HEK293T (cell line): ENCODE measurements around the gene CLMN.

Source experiments
- CTCF ChIA-PET: fragments of 350-600 bp; formaldehyde crosslinking; extraction: SDS; loops from one replicate; lab custom pipeline; 2021; ENCODE audit warnings: antibody characterized with exemption, inconsistent platforms; lab: Yijun Ruan, JAX
- POLR2A ChIA-PET: fragments of 350-600 bp; formaldehyde crosslinking; extraction: SDS; loops from one replicate; lab custom pipeline; 2020; ENCODE audit warnings: antibody characterized with exemption, inconsistent platforms; lab: Yijun Ruan, JAX
- DNase-seq: peaks from one replicate; pipeline ENCODE4 v3.0.0; 2012; ENCODE audit warnings: mixed read lengths; ENCODE audit errors: extremely low spot score
- ARNT ChIP-seq: fragments of 450-650 bp; IDR thresholded peaks from 2 replicates; pipeline ENCODE4 v1.6.1; 2017; ENCODE audit warnings: mild to moderate bottlenecking
- BHLHE40 ChIP-seq: fragments of 450-650 bp; IDR thresholded peaks from 2 replicates; pipeline ENCODE4 v1.6.1; 2016; ENCODE audit warnings: mild to moderate bottlenecking, moderate library complexity, borderline replicate concordance
- CTBP1 ChIP-seq: fragments of 450-650 bp; IDR thresholded peaks from 2 replicates; pipeline ENCODE4 v1.6.1; 2016; ENCODE audit warnings: borderline replicate concordance
- ELF4 ChIP-seq: fragments of 450-650 bp; IDR thresholded peaks from 2 replicates; pipeline ENCODE4 v1.6.1; 2017; ENCODE audit warnings: antibody characterized with exemption
- FOXA1 ChIP-seq: fragments of 450-650 bp; IDR thresholded peaks from 2 replicates; pipeline ENCODE4 v1.6.1; 2016; ENCODE audit warnings: mild to moderate bottlenecking
- FOXK2 ChIP-seq: fragments of 450-650 bp; IDR thresholded peaks from 2 replicates; pipeline ENCODE4 v1.6.1; 2016; ENCODE audit warnings: mild to moderate bottlenecking
- FOXM1 ChIP-seq: fragments of 450-650 bp; IDR thresholded peaks from 2 replicates; pipeline ENCODE4 v1.6.1; 2017; ENCODE audit warnings: mild to moderate bottlenecking, borderline replicate concordance
- HDGF ChIP-seq: fragments of 450-650 bp; IDR thresholded peaks from 2 replicates; pipeline ENCODE4 v1.6.1; 2017; ENCODE audit warnings: antibody characterized with exemption, borderline replicate concordance
- L3MBTL2 ChIP-seq: fragments of 450-650 bp; conservative IDR thresholded peaks from 2 replicates; pipeline ENCODE4 v1.6.1; 2016; ENCODE audit warnings: mild to moderate bottlenecking
- LEF1 ChIP-seq: fragments of 450-650 bp; IDR thresholded peaks from 2 replicates; pipeline ENCODE4 v1.6.1; 2017; ENCODE audit warnings: mild to moderate bottlenecking, borderline replicate concordance
- NFRKB ChIP-seq: fragments of 450-650 bp; IDR thresholded peaks from 2 replicates; pipeline ENCODE4 v1.6.1; 2016; ENCODE audit warnings: mild to moderate bottlenecking, moderate library complexity
- SP1 ChIP-seq: fragments of 450-650 bp; IDR thresholded peaks from 2 replicates; pipeline ENCODE4 v1.6.1; 2017
- SUZ12 ChIP-seq: fragments of 450-650 bp; IDR thresholded peaks from 2 replicates; pipeline ENCODE4 v1.6.1; 2016; ENCODE audit warnings: mild to moderate bottlenecking
- TARDBP ChIP-seq: fragments of 450-650 bp; IDR thresholded peaks from 2 replicates; pipeline ENCODE4 v1.6.1; 2016
- ZNF384 ChIP-seq: fragments of 450-650 bp; IDR thresholded peaks from 2 replicates; pipeline ENCODE4 v1.6.1; 2016
- TF ChIP-seq, protein P1 (sequence below): fragments of 450-650 bp; IDR thresholded peaks from 2 replicates; pipeline ENCODE4 v1.6.1; 2016

CLMN gene

DNA sequence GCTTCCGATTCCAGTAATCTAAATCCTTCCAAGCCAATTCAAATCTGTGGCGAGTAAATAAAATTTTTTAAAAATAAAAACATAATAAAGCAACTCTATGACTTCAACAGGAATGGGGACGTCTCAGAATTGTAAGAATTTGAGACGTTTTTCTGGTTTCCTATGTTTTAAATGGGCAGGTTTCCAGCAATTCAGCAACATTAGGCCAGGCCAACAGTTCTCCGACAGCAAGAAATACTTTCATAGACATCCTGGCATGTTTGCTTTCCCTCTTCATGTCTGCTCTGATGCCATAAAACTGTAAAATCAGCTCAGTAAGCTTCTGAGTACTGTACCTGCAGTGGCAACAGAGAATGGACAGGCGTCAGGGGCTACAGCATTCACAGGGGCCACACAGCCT lies 126.6 kb downstream of the CLMN start:
- no peak for DNase-seq
- CTCF ChIA-PET = no interaction called here
- no peak for TF ChIP-seq ZNF384
- no peak for TF ChIP-seq FOXK2
- TF ChIP-seq L3MBTL2 = no peak
- no peak for TF ChIP-seq FOXA1
- no peak for TF ChIP-seq BHLHE40
- TF ChIP-seq FOXM1 = no peak
- no peak for TF ChIP-seq CTBP1
- TF ChIP-seq ELF4 = no peak
- no peak for TF ChIP-seq TARDBP
- TF ChIP-seq ARNT = no peak
- TF ChIP-seq HDGF = no peak
- TF ChIP-seq NFRKB = no peak
- TF ChIP-seq SP1 = no peak
- TF ChIP-seq LEF1 = no peak
- TF ChIP-seq, protein P1, sequence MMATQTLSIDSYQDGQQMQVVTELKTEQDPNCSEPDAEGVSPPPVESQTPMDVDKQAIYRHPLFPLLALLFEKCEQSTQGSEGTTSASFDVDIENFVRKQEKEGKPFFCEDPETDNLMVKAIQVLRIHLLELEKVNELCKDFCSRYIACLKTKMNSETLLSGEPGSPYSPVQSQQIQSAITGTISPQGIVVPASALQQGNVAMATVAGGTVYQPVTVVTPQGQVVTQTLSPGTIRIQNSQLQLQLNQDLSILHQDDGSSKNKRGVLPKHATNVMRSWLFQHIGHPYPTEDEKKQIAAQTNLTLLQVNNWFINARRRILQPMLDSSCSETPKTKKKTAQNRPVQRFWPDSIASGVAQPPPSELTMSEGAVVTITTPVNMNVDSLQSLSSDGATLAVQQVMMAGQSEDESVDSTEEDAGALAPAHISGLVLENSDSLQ = no peak
- TF ChIP-seq SUZ12 = no peak
- POLR2A ChIA-PET = no interaction called here

DNA sequence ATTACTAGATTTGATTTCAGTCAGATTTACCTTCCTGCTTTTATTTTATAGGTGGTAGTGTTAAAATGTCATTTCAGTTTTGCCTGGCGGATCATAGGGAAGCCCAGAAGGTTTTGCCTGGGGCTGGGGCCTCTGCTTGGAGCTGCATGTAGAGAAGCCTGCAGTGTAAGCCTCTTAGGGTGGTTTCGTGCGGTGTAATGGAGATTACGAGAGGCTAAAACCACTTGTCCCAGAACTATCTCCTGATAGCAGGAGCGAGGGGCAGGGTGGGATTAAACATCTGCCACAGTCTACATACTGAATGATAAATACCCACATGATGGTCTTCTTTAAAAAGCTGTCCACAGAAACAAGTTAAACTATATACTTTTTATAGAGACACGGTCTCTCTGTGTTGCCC lies 127.4 kb downstream of the CLMN start:
- TF ChIP-seq FOXM1 (no peak), SUZ12 (no peak), CTBP1 (no peak), HDGF (no peak), BHLHE40 (no peak), ELF4 (no peak), LEF1 (no peak), NFRKB (no peak), TARDBP (no peak), ZNF384 (no peak), SP1 (no peak)
- ChIA-PET CTCF (no interaction called here), POLR2A (no interaction called here)
- DNase-seq = no peak

DNA sequence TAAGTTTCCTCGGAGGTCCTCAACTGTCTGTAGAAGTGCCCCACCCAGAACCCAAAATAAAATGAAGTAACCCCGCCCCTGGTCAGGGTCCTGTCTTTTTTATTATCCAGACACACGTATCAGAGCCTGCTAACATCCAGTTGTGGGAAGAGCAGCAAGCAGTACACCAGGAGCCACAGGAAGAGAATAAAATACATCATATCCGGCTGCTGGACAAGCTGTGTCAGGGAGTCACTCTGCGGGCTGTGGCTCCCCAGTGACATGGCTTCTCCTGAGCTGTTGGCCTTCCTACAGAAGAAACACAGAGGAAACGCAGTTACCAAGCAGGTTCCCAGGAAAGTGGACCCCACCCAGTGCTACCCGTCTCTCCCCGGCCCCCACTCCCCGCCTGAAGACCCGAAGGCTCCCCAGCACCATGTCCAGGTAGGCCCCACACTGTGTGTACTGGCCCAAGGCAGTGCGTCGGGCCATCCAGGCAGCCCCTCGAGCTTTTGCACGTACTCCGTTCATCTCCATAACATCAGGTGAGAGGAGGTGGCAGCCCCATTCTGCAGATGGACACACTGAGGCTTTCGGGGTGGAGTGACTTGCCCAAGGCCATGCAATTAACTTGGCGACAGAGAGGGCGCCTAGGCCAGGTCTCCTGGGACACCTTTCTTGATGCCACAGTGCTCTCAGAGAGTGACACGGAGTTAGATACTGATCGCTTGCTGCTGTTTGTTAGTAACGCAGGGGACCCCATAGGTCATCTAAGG lies 128.1 kb downstream of the CLMN start:
- no peak for DNase-seq
- TF ChIP-seq L3MBTL2 (no peak), NFRKB (no peak), FOXK2 (no peak), SUZ12 (no peak), TARDBP (no peak), ARNT (no peak), ZNF384 (no peak), LEF1 (no peak), BHLHE40 (no peak), FOXA1 (no peak), CTBP1 (no peak), HDGF (no peak), ELF4 (no peak)
- ChIA-PET POLR2A (no interaction called here), CTCF (no interaction called here)

DNA sequence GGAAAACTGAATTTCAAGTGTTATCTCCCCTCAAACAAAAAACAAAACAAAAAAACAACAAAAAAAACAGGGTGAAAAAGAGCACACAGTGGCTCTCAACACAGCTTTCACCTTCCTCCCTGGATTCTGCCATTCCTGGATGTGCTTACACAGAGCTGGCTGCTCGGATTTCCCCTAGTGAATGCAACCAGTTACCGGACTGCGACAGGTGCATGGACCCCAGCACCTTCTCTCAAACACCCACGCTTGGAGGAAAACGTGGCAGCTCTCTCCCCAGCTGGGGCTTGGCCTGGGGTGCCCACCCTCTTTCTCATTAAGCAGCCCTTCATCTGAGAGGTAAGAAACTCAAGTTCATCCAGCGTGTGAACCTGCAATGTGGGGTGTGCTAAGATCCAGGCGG lies 128.9 kb downstream of the CLMN start:
- no peak for DNase-seq
- no peak for TF ChIP-seq L3MBTL2
- no peak for TF ChIP-seq ZNF384
- TF ChIP-seq ELF4 = no peak
- no peak for TF ChIP-seq ARNT
- no peak for TF ChIP-seq BHLHE40
- no peak for TF ChIP-seq NFRKB
- TF ChIP-seq TARDBP = no peak
- TF ChIP-seq SP1 = no peak
- TF ChIP-seq HDGF = no peak
- no peak for TF ChIP-seq FOXA1
- no peak for TF ChIP-seq CTBP1
- TF ChIP-seq FOXK2 = no peak
- no peak for TF ChIP-seq SUZ12
- CTCF ChIA-PET = no interaction called here
- POLR2A ChIA-PET = no interaction called here

DNA sequence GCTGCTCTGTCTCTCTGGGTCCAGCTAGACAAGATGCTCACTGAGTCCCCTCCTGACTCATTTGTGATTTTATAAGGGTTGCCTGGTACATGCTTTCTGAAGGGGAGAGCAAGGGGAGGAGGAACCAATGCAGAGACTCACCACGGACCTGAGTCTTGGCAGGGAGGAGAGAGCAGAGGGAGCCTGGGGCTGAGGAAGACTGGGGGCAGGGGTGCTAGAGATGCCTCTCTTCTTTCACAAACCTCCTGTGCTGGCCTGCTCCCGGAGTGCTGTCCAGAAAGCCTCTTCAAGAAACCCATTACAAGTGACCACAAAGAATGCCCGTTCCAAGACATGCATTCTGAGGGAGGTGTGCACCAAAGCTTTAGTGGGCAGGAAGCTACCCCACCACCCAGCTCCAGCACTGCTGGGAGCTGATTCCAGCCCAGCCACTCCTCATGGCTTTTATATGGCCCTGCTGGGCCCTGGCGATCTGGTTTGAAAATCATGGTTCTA lies 129.3 kb downstream of the CLMN start:
- no peak for TF ChIP-seq CTBP1
- TF ChIP-seq, protein P1 = no peak
- TF ChIP-seq FOXM1 = no peak
- TF ChIP-seq L3MBTL2 = no peak
- TF ChIP-seq HDGF = no peak
- TF ChIP-seq FOXA1 = no peak
- no peak for TF ChIP-seq TARDBP
- TF ChIP-seq BHLHE40 = no peak
- POLR2A ChIA-PET = no interaction called here
- DNase-seq = no peak
- CTCF ChIA-PET = no interaction called here

DNA sequence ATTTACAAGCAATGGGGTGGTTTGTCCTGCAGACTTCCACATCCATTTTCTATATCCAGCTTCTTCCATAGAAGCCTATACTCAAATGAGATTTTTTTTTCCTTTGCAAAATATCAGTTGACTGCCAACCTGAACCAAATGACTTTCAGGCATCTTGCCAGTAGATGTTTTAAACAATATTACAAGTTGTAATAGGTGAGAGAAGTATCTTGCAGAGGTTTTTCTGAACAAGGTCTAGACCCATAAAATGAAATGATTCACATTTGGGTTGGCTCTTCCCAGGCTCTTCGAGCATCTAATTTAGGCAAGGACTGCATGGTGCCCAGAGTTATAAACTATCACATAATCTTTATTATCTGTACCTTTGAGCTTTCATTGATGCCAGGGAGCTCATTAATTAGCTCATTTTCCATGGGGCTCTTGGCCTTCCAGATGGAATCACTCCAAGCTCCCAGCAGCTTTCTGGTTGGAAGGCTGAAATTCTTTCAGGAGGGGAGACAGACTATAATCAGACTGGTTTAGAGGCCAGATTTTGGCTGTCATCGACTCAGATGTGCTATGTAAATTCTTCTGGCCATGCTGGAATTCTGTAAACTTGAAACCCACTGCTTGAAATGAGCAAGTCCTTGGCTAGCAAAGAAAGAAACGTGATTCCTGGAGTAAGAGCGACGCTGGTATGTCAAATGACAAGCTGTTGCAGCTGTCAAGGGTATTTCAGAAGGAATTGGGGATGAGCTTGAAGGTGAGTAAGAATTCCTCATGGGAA lies 130.2 kb downstream of the CLMN start:
- CTCF ChIA-PET = interaction anchor here (0.6 kb wide), 1 partner anchor 263 kb away, joined by 3 read pairs; no protein-coding TSS in a partner anchor
- no peak for DNase-seq
- POLR2A ChIA-PET = no interaction called here
- TF ChIP-seq BHLHE40 (no peak), SP1 (no peak), CTBP1 (no peak)
